ENCODE results near the gene OR52A5. TPM values are rescaled to one million over a fixed set of nuclear protein-coding genes. Genes with fewer than 3 reads are reported as not detected.

OR52A5 gene
- total and polyA plus RNA-seq, 4 donors: not detected

GRCh38 chr11:5123802-5124521, 14.2 kb downstream of the OR52A5 start:
- WGBS, 2 donors: 6 to 11% methylated on average over 4 of the region's 4 CpGs
- H3K36me3 ChIP-seq (ENCODE audit: control insufficient read depth in 4 of 4, insufficient read depth in 4 of 4, low read length in 4 of 4): no peaks in the 10 kb centered on the region
- H3K4me3 ChIP-seq: no peak overlapping the region
- no peaks in the 10 kb centered on the region for H3K9me3 ChIP-seq (ENCODE audit: control insufficient read depth in 4 of 4, insufficient read depth in 3 of 4, low read length in 3 of 4)
- H3K9ac ChIP-seq (ENCODE audit: insufficient read depth in 1 of 2, low read length in 2 of 2): no peak overlapping the region
- no peaks in the 10 kb centered on the region for H3K4me1 ChIP-seq (ENCODE audit: control insufficient read depth in 5 of 5, insufficient read depth in 5 of 5, low read length in 5 of 5)
- DNase-seq (peak; percentile 66 to 80 (median 76)), ATAC-seq (ENCODE audit: insufficient read depth, low FRiP score) (no peak)
- TF ChIP-seq, protein P1, sequence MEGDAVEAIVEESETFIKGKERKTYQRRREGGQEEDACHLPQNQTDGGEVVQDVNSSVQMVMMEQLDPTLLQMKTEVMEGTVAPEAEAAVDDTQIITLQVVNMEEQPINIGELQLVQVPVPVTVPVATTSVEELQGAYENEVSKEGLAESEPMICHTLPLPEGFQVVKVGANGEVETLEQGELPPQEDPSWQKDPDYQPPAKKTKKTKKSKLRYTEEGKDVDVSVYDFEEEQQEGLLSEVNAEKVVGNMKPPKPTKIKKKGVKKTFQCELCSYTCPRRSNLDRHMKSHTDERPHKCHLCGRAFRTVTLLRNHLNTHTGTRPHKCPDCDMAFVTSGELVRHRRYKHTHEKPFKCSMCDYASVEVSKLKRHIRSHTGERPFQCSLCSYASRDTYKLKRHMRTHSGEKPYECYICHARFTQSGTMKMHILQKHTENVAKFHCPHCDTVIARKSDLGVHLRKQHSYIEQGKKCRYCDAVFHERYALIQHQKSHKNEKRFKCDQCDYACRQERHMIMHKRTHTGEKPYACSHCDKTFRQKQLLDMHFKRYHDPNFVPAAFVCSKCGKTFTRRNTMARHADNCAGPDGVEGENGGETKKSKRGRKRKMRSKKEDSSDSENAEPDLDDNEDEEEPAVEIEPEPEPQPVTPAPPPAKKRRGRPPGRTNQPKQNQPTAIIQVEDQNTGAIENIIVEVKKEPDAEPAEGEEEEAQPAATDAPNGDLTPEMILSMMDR (IDR thresholded peaks at IDR 0.05; ENCODE audit: control extremely low read depth, extremely low read depth): peak; percentile 49
- H3K27me3 ChIP-seq (ENCODE audit: control insufficient read depth in 3 of 3, insufficient read depth in 3 of 3, low read length in 2 of 3): no peaks in the 10 kb centered on the region
- H3K27ac ChIP-seq (ENCODE audit: low read depth in 1 of 2, low read length in 1 of 2): no peak overlapping the region

- TF ChIP-seq, protein P1 (IDR thresholded peaks at IDR 0.05; ENCODE audit: control extremely low read depth, extremely low read depth): no peak
- Histone ChIP-seq H3K27ac (ENCODE audit: low read depth in 1 of 2, low read length in 1 of 2) (no peak overlapping the region), H3K27me3 (ENCODE audit: control insufficient read depth in 3 of 3, insufficient read depth in 3 of 3, low read length in 2 of 3) (no peaks in the 10 kb centered on the region), H3K4me3 (no peak overlapping the region), H3K9me3 (ENCODE audit: control insufficient read depth in 4 of 4, insufficient read depth in 3 of 4, low read length in 3 of 4) (no peaks in the 10 kb centered on the region), H3K36me3 (ENCODE audit: control insufficient read depth in 4 of 4, insufficient read depth in 4 of 4, low read length in 4 of 4) (no peaks in the 10 kb centered on the region), H3K9ac (ENCODE audit: insufficient read depth in 1 of 2, low read length in 2 of 2) (no peak overlapping the region), H3K4me1 (ENCODE audit: control insufficient read depth in 5 of 5, insufficient read depth in 5 of 5, low read length in 5 of 5) (no peaks in the 10 kb centered on the region)
- ATAC-seq (ENCODE audit: insufficient read depth, low FRiP score): no peak
- DNase-seq: no peak
- 78 to 96% methylated on average over 1 of the region's 1 CpG for WGBS, 2 donors
Observed at GRCh38 chr11:5118893-5119292, 19.3 kb downstream of the OR52A5 start.

DNA sequence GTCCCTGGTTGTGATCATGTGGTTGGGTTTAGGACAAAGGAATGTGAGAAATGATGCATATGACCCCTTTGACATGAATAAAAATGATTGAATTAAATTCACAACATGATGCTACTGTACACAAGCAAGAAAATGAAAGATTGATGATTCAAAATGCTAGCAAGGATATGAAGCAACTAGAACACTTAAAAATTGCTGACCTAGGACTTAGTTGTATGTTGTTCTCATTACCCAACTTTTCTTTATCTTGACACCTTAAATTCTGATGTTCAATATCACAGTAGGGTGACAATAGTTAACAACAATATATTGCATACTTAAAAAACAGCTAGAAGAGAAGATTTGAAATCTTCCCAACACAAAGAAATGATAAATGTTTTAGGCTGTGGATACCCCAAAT, 20.6 kb downstream of the OR52A5 start:
- Histone ChIP-seq H3K4me1 (ENCODE audit: control insufficient read depth in 5 of 5, insufficient read depth in 5 of 5, low read length in 5 of 5) (no peaks in the 10 kb centered on the region), H3K27ac (ENCODE audit: low read depth in 1 of 2, low read length in 1 of 2) (no peak overlapping the region), H3K9ac (ENCODE audit: insufficient read depth in 1 of 2, low read length in 2 of 2) (no peak overlapping the region), H3K9me3 (ENCODE audit: control insufficient read depth in 4 of 4, insufficient read depth in 3 of 4, low read length in 3 of 4) (no peaks in the 10 kb centered on the region), H3K27me3 (ENCODE audit: control insufficient read depth in 3 of 3, insufficient read depth in 3 of 3, low read length in 2 of 3) (no peaks in the 10 kb centered on the region), H3K36me3 (ENCODE audit: control insufficient read depth in 4 of 4, insufficient read depth in 4 of 4, low read length in 4 of 4) (no peaks in the 10 kb centered on the region), H3K4me3 (no peak overlapping the region)
- TF ChIP-seq, protein P1 (IDR thresholded peaks at IDR 0.05; ENCODE audit: control extremely low read depth, extremely low read depth): no peak
- no peak for DNase-seq
- no peak for ATAC-seq (ENCODE audit: insufficient read depth, low FRiP score)

GRCh38 chr11:5115339-5115738, 22.8 kb downstream of the OR52A5 start:
- TF ChIP-seq, protein P1 (IDR thresholded peaks at IDR 0.05; ENCODE audit: control extremely low read depth, extremely low read depth): no peak
- whole genome bisulfite sequencing, 2 donors: 81 to 86% methylated on average over 3 of the region's 3 CpGs
- H3K9me3 ChIP-seq (ENCODE audit: control insufficient read depth in 4 of 4, insufficient read depth in 3 of 4, low read length in 3 of 4): no peaks in the 10 kb centered on the region
- no peak overlapping the region for H3K4me3 ChIP-seq
- H3K4me1 ChIP-seq (ENCODE audit: control insufficient read depth in 5 of 5, insufficient read depth in 5 of 5, low read length in 5 of 5): no peaks in the 10 kb centered on the region
- no peak overlapping the region for H3K27ac ChIP-seq (ENCODE audit: low read depth in 1 of 2, low read length in 1 of 2)
- no peak for DNase-seq
- H3K27me3 ChIP-seq (ENCODE audit: control insufficient read depth in 3 of 3, insufficient read depth in 3 of 3, low read length in 2 of 3): no peaks in the 10 kb centered on the region
- no peak for ATAC-seq (ENCODE audit: insufficient read depth, low FRiP score)
- no peak overlapping the region for H3K9ac ChIP-seq (ENCODE audit: insufficient read depth in 1 of 2, low read length in 2 of 2)
- no peaks in the 10 kb centered on the region for H3K36me3 ChIP-seq (ENCODE audit: control insufficient read depth in 4 of 4, insufficient read depth in 4 of 4, low read length in 4 of 4)
